GM12864 (cell line): Measurements from ENCODE around the gene NCKAP5.

Experiments
- DNase-seq: peaks from one replicate; pipeline ENCODE4 v3.0.0-alpha.2; 2011; ENCODE audit warnings: low read depth
- H3K4me3 ChIP-seq: 2 replicates; pipeline ENCODE4 v1.5.1; 2011; ENCODE audit warnings: mild to moderate bottlenecking, low read depth, low read length, control low read depth
- CTCF ChIP-seq: IDR thresholded peaks from 2 replicates; pipeline ENCODE4 v1.5.1; 2011; ENCODE audit warnings: low read depth, mild to moderate bottlenecking, moderate library complexity, low read length, control low read depth, inconsistent platforms; ENCODE audit errors: missing control alignments

Gene NCKAP5

GRCh38 chr2:132774189-132774588 is 794.1 kb downstream of the NCKAP5 start:
- no peak for TF ChIP-seq CTCF
- no peak for DNase-seq
- no peak overlapping the region for H3K4me3 ChIP-seq

- no peak for DNase-seq
- no peak for TF ChIP-seq CTCF
- no peak overlapping the region for H3K4me3 ChIP-seq
Observed at GRCh38 chr2:132773331-132773730, 794.9 kb downstream of the NCKAP5 start.

DNA sequence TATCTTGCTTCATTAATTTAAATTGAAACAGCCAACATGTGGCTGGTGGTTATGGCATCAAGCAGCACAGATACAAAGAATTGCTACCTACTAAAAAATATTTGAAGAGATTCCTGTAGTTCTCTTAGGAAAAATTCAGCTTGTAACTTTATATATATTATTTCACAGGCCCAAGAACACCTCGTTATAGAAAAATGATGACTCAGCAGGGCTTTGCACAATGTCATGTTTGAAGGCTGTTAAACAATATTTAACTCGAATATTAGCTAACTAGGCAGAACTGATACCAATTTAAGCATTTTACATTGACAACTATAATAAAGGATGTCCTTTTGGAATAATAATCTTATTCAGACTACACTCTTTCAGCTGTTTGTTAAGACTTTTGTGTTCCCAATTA is 795.9 kb downstream of the NCKAP5 start:
- TF ChIP-seq CTCF, result no peak
- no peak for DNase-seq
- no peak overlapping the region for H3K4me3 ChIP-seq

- no peak overlapping the region for H3K4me3 ChIP-seq
- TF ChIP-seq CTCF, result no peak
- no peak for DNase-seq
Observed at GRCh38 chr2:132766573-132766972, 801.7 kb downstream of the NCKAP5 start.

- no peak for TF ChIP-seq CTCF
- no peak overlapping the region for H3K4me3 ChIP-seq
- no peak for DNase-seq
Observed at GRCh38 chr2:132761437-132761836, 806.8 kb downstream of the NCKAP5 start.

GRCh38 chr2:132760971-132761370 is 807.3 kb downstream of the NCKAP5 start:
- TF ChIP-seq CTCF, result no peak
- H3K4me3 ChIP-seq, result no peak overlapping the region
- no peak for DNase-seq

DNA sequence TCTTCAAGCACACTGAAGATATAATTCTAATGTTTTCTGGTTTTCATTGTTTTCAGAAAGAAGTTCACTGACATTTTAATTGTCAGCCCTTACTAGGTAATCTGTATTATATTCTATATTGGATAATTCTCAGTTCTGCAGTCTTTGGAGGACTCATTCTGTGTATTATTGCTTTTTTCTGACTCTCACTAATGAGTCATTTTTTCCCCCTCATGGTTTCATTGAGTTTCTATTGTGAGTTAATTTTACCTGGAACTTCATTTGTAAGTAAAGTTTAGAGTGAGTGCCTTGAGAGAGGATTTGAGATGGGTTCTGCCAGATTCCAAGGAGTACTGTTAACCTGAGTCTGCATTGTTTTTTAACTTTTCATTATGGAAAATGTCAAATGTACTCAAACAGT is 807.9 kb downstream of the NCKAP5 start:
- no peak for DNase-seq
- no peak for TF ChIP-seq CTCF
- H3K4me3 ChIP-seq, result no peak overlapping the region
